GM12872 (cell line): ENCODE data around the gene CDCP2.

Experiments used
- TF ChIP-seq, protein P1 (sequence below): IDR thresholded peaks from 3 replicates; pipeline ENCODE4 v1.5.1; 2011; ENCODE audit warnings: low read depth, mild to moderate bottlenecking, low read length, moderate library complexity; ENCODE audit not compliant: insufficient read depth

CDCP2 gene

DNA sequence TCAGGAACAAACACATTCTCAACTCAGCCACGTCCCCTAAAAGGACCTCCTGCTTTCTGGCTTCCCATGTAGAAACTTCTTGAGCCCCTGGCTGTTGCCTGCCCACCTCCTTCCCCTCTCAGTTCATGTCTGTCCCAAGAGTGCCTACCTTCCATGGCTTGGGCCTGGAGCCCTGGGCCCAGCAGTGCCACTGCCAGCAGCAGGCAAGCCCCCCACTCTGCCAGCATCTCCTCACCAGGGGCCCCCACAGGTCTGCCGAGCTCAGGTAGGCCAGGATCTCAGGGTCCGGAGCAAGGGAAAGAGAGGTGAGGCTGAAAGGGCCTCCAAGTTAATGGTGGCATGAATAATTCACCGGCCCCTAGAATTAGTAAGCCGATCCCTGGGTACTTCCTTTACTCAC lies at the start of gene CDCP2:
TSS of gene CDCP2 (minus strand) at position 305 of the 400 bp plus-strand sequence. CDS start at position 227, 78 bp downstream.
- TF ChIP-seq, protein P1, sequence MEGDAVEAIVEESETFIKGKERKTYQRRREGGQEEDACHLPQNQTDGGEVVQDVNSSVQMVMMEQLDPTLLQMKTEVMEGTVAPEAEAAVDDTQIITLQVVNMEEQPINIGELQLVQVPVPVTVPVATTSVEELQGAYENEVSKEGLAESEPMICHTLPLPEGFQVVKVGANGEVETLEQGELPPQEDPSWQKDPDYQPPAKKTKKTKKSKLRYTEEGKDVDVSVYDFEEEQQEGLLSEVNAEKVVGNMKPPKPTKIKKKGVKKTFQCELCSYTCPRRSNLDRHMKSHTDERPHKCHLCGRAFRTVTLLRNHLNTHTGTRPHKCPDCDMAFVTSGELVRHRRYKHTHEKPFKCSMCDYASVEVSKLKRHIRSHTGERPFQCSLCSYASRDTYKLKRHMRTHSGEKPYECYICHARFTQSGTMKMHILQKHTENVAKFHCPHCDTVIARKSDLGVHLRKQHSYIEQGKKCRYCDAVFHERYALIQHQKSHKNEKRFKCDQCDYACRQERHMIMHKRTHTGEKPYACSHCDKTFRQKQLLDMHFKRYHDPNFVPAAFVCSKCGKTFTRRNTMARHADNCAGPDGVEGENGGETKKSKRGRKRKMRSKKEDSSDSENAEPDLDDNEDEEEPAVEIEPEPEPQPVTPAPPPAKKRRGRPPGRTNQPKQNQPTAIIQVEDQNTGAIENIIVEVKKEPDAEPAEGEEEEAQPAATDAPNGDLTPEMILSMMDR, result no peak

DNA sequence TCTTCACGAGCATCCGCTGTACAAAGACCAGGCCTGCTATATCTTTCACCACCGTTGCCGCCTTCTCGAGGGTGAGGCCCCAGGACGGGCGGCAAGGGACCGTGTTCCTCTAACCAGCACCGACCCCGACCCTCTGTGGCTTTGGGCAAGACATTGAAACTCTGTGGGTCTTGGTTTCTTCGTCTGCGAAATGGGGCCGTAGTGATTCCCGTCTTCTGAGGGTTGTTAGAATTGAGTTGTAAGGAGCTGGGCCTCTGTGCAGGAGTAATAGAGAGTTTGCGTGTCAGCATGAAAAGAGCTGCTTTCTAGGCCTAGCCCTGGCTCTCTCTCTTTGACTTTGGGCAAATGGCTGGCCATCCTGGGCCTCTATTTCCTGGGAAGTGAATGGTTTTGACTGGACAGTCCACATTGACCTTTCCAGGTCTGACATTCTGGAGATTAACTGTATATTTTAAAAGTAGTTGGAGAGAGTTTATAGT lies 47.8 kb upstream of the CDCP2 start:
- TF ChIP-seq, protein P1, result no peak

DNA sequence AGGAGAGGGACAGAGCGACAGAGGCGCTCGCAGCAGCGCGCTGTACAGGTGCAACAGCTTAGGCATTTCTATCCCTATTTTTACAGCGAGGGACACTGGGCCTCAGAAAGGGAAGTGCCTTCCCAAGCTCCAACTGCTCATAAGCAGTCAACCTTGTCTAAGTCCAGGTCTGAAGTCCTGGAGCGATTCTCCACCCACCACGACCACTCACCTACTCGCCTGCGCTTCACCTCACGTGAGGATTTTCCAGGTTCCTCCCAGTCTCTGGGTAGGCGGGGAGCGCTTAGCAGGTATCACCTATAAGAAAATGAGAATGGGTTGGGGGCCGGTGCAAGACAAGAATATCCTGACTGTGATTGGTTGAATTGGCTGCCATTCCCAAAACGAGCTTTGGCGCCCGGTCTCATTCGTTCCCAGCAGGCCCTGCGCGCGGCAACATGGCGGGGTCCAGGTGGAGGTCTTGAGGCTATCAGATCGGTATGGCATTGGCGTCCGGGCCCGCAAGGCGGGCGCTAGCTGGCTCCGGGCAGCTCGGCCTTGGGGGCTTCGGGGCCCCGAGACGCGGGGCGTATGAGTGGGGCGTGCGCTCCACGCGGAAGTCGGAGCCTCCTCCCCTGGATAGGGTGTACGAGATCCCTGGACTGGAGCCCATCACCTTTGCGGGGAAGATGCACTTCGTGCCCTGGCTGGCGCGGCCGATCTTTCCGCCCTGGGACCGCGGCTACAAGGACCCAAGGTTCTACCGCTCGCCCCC lies 47.1 kb upstream of the CDCP2 start, which contains the start of the genes CYB5RL and MRPL37:
TSS of gene CYB5RL (minus strand) at position 266 of the 754 bp plus-strand sequence. CDS start 4,414 bp downstream, outside the sequence.
TSS of gene MRPL37 (plus strand) at position 403 of the 754 bp plus-strand sequence. CDS start at position 480, 77 bp downstream.
- TF ChIP-seq, protein P1, result no peak

DNA sequence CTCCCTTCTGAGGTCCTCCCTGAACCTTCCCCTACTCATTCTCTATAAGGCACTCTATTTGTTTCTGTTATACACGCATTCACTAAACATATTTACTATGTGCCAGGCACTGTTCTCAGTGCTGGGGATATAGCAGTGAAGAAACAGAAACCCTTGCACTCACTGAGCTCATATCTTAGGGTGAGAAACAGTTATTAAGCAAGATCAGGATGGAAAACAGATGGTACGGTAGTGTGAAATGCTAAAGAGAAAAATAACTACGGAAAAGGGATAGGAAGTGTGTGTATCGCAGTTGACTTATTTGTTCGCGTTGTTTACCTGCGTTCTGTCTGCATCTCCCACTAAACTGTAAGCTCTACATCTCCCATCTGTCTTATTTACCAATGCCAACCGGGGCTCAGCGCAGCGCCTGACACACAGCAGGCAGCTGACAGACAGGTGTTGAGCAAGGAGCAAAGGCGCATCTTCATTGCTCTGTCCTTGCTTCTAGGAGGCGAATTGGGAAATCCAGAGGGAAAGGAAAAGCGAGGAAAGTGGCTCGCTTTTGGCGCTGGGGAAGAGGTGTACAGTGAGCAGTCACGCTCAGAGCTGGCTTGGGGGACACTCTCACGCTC lies 46.5 kb upstream of the CDCP2 start:
- TF ChIP-seq, protein P1, result no peak

DNA sequence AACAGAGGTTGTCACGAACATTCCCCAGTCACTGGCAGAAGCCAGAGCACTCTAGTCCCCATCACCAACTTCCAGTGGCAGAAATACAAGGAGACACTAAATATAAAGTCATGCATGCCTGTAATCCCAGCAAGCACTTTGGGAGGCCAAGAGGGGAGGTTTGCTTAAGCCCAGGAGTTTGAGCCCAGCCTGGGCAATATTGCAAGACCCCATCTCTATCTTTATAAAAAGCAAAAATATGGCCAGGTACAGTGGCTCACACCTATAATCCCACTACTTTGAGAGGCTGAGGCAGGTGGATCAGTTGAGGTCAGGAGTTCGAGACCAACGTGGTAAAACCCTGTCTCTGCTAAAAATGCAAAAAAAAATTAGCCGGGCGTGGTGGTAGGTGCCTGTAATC lies 40.7 kb upstream of the CDCP2 start:
- TF ChIP-seq, protein P1, result no peak

DNA sequence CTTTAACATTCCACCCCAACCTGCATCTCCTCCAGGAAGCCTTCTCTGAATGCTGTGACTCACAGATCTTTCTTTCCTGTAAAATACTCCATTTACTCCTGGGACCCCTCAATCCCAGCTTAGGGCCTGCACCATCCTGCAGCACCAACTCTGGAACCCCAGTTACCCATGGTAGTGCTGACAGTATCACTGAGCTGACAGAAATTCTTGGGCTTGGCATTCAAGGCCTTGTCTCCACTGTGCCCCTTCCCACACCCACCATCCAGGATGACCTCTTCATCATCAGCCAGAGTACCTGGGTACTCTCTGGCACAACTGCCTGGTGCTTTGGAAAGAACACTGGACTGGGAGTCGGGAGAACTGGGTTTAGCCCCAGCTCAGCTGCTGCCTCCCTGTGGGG lies 38.7 kb upstream of the CDCP2 start:
- TF ChIP-seq, protein P1, result no peak

DNA sequence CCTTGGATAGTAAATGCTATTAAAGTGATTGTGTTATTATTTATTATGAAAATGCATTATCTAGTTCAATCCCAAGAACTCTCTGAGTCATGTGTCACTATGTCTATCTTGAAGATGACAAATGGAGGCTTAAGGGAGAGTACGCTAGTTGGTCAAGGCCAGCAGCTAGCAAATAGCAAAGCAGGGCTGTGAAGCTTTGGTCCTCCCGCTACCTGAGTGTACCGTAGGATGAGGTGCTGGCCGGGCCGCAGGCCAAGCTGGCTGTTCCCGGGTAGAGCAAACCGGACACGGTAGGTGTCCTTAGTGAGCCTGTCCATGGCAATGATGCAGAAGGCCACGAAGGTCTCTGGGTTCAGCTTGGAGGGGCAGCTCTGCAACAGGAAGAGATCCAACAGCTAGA lies 37.7 kb upstream of the CDCP2 start:
- TF ChIP-seq, protein P1, result no peak
